BJ (cell line): ENCODE measurements around the gene TNS1. TPM values are rescaled to one million over a fixed set of nuclear protein-coding genes. Genes with fewer than 3 reads are reported as not detected.

Source experiments
- CTCF ChIA-PET: fragments of 350-600 bp; formaldehyde crosslinking; extraction: SDS; loops from one replicate; lab custom pipeline; 2021; ENCODE audit warnings: antibody characterized with exemption, inconsistent platforms; lab: Yijun Ruan, JAX
- POLR2A ChIA-PET: fragments of 300-600 bp; sonication (Branson Sonifier 250); formaldehyde crosslinking; extraction: SDS; loops from one replicate; lab custom pipeline; 2021; ENCODE audit warnings: antibody characterized with exemption; lab: Charles Lee
- DNase-seq: peaks from one replicate; pipeline ENCODE4 v3.0.0-alpha.2; 2011; ENCODE audit warnings: low read depth
- H3K27me3 ChIP-seq: 2 replicates; pipeline ENCODE4 v1.6.0; 2011; ENCODE audit warnings: low read length; ENCODE audit not compliant: control insufficient read depth, insufficient read depth
- H3K36me3 ChIP-seq: 2 replicates; pipeline ENCODE4 v1.5.1; 2011; ENCODE audit warnings: low read length; ENCODE audit not compliant: control insufficient read depth, insufficient read depth
- H3K4me3 ChIP-seq: 2 replicates; pipeline ENCODE4 v1.5.1; 2011; ENCODE audit warnings: low read depth, mild to moderate bottlenecking, control low read depth, low read length
- CTCF ChIP-seq: IDR thresholded peaks from 2 replicates; pipeline ENCODE4 v1.5.1; 2011; ENCODE audit warnings: low read depth, mild to moderate bottlenecking, control low read depth, inconsistent platforms, low read length, moderate library complexity; ENCODE audit not compliant: insufficient read depth
- polyA plus RNA-seq: library from polyadenylated mRNA; depleted of rRNA; stranded (reverse); fragments of >200 nt; gene quantifications from 2 replicates; pipeline ENCODE4 v1.2.3, GENCODE V29; 2011

The TNS1 gene
- polyA plus RNA-seq, 1 experiment = 35.6 TPM

- no peak for DNase-seq
- POLR2A ChIA-PET = no interaction called here
- TF ChIP-seq CTCF = no peak
- CTCF ChIA-PET = interaction anchor here (0.8 to 3.9 kb wide), 8 partner anchors 8 to 127 kb away, joined by 3 to 29 read pairs (median 7); no protein-coding TSS in a partner anchor
- Histone ChIP-seq H3K36me3 (peaks cover 24% of the 10 kb centered on the region), H3K27me3 (no peaks in the 10 kb centered on the region), H3K4me3 (no peak overlapping the region)
Observed at GRCh38 chr2:217901835-217902378, 100.9 kb downstream of the TNS1 start.

GRCh38 chr2:217901400-217901799 lies 101.4 kb downstream of the TNS1 start:
- Histone ChIP-seq H3K27me3 (no peaks in the 10 kb centered on the region), H3K4me3 (no peak overlapping the region), H3K36me3 (peaks cover 25% of the 10 kb centered on the region)
- ChIA-PET CTCF (interaction anchor here (0.8 to 3.9 kb wide), 8 partner anchors 9 to 128 kb away, joined by 3 to 29 read pairs (median 7); no protein-coding TSS in a partner anchor), POLR2A (no interaction called here)
- DNase-seq = no peak
- TF ChIP-seq CTCF = no peak

- no peak overlapping the region for H3K4me3 ChIP-seq
- no peaks in the 10 kb centered on the region for H3K27me3 ChIP-seq
- POLR2A ChIA-PET = no interaction called here
- peaks cover 28% of the 10 kb centered on the region for H3K36me3 ChIP-seq
- DNase-seq = no peak
- no peak for TF ChIP-seq CTCF
- CTCF ChIA-PET = interaction anchor here (1.0 to 4.0 kb wide), 10 partner anchors 9 to 123 kb away, joined by 3 to 29 read pairs (median 12); no protein-coding TSS in a partner anchor
Observed at GRCh38 chr2:217900780-217901360, 101.9 kb downstream of the TNS1 start.

- no peak for DNase-seq
- H3K27me3 ChIP-seq = no peaks in the 10 kb centered on the region
- peaks cover 31% of the 10 kb centered on the region for H3K36me3 ChIP-seq
- no peak for TF ChIP-seq CTCF
- ChIA-PET CTCF (interaction anchor here (0.5 to 4.0 kb wide), 22 partner anchors 10 to 124 kb away, joined by 3 to 29 read pairs (median 6); no protein-coding TSS in a partner anchor), POLR2A (no interaction called here)
- no peak overlapping the region for H3K4me3 ChIP-seq
Observed at GRCh38 chr2:217900010-217900779, 102.6 kb downstream of the TNS1 start.
